Mesendoderm (in vitro differentiated cells): ENCODE results near the gene GSTT4.
"Not testable (repeated sequence)": the region's sequence is repeated elsewhere in the genome, so short reads cannot be mapped to it uniquely, and the experiment has no call there.

ENCODE experiments used
- DNase-seq: peaks from one replicate; pipeline ENCODE4 v3.0.0; 2013
- H2AK5ac ChIP-seq: 2 replicates; pipeline ENCODE4 v1.6.1; 2013; ENCODE audit warnings: low read length, inconsistent platforms
- H2BK120ac ChIP-seq: 2 replicates; pipeline ENCODE4 v1.6.1; 2013; ENCODE audit warnings: low read depth, mild to moderate bottlenecking, low read length, moderate library complexity, mixed read lengths
- H2BK15ac ChIP-seq: replicated peaks from 2 replicates; pipeline ENCODE4 v1.6.1; 2013; ENCODE audit warnings: low read depth, mild to moderate bottlenecking, moderate library complexity
- H2BK5ac ChIP-seq: 2 replicates; pipeline ENCODE4 v1.6.1; 2013; ENCODE audit warnings: low read length, inconsistent platforms
- H3K18ac ChIP-seq: 2 replicates; pipeline ENCODE4 v1.6.1; 2013; ENCODE audit warnings: mild to moderate bottlenecking, low read length, mixed read lengths
- H3K23ac ChIP-seq: one replicate; pipeline ENCODE4 v1.6.1; 2013; ENCODE audit warnings: low read length
- H3K27ac ChIP-seq: 2 replicates; pipeline ENCODE4 v1.5.1; 2013; ENCODE audit warnings: low read depth, mild to moderate bottlenecking, inconsistent platforms, low read length, moderate library complexity
- H3K27me3 ChIP-seq: 2 replicates; pipeline ENCODE4 v1.6.1; 2013; ENCODE audit warnings: low read length, control low read depth, mild to moderate bottlenecking, inconsistent platforms; ENCODE audit not compliant: insufficient read depth, poor library complexity
- H3K36me3 ChIP-seq: 2 replicates; pipeline ENCODE4 v1.6.1; 2013; ENCODE audit warnings: low read length, inconsistent platforms; ENCODE audit not compliant: control insufficient read depth, insufficient read depth
- H3K4ac ChIP-seq: one replicate; pipeline ENCODE4 v1.6.1; 2013; ENCODE audit warnings: low read depth, mild to moderate bottlenecking, low read length, moderate library complexity
- H3K4me1 ChIP-seq: 2 replicates; pipeline ENCODE4 v1.6.1; 2013; ENCODE audit warnings: low read depth, low read length, inconsistent platforms; ENCODE audit not compliant: control insufficient read depth
- H3K4me2 ChIP-seq: 2 replicates; pipeline ENCODE4 v1.6.1; 2013; ENCODE audit warnings: low read length
- H3K4me3 ChIP-seq: 2 replicates; pipeline ENCODE4 v1.5.1; 2013; ENCODE audit warnings: mild to moderate bottlenecking, low read length
- H3K56ac ChIP-seq: one replicate; pipeline ENCODE4 v1.6.1; 2013; ENCODE audit warnings: low read length
- H3K79me1 ChIP-seq: 2 replicates; pipeline ENCODE4 v1.6.1; 2013; ENCODE audit warnings: low read length, inconsistent platforms
- H3K79me2 ChIP-seq: 2 replicates; pipeline ENCODE4 v1.6.1; 2013; ENCODE audit warnings: mild to moderate bottlenecking, low read length; ENCODE audit not compliant: control insufficient read depth, insufficient read depth
- H3K9ac ChIP-seq: 2 replicates; pipeline ENCODE4 v1.6.1; 2013; ENCODE audit warnings: low read length, inconsistent platforms
- H4K5ac ChIP-seq: one replicate; pipeline ENCODE4 v1.6.1; 2013; ENCODE audit warnings: low read length
- H4K8ac ChIP-seq: one replicate; pipeline ENCODE4 v1.6.1; 2013; ENCODE audit warnings: low read depth, mild to moderate bottlenecking, control low read depth, low read length, moderate library complexity
- WGBS: extraction: QIAGEN DNeasy Blood & Tissue Kit; methylation state at CpG from one replicate; pipeline ENCODE4 v1.1.7; 2013; ENCODE audit warnings: low lambda C conversion rate, missing lambda C conversion rate; ENCODE audit not compliant: insufficient coverage; ENCODE audit errors: extremely low coverage; 5-methylcytosine and 5-hydroxymethylcytosine counted together

Gene GSTT4

GRCh38 chr22:24049211-24049610 lies 44.0 kb upstream of the GSTT4 start:
- peaks cover 4% of the 10 kb centered on the region for H3K36me3 ChIP-seq
- no peak overlapping the region for H2BK5ac ChIP-seq
- no peak overlapping the region for H3K4ac ChIP-seq
- no peak overlapping the region for H3K56ac ChIP-seq
- H2BK120ac ChIP-seq = no peak overlapping the region
- H4K8ac ChIP-seq = no peak overlapping the region
- H4K5ac ChIP-seq = no peak overlapping the region
- no peak overlapping the region for H3K27ac ChIP-seq
- no peak overlapping the region for H3K23ac ChIP-seq
- no peak overlapping the region for H3K9ac ChIP-seq
- H2AK5ac ChIP-seq = no peak overlapping the region
- no peaks in the 10 kb centered on the region for H3K4me1 ChIP-seq
- H3K4me2 ChIP-seq = no peak overlapping the region
- H2BK15ac ChIP-seq = no peak overlapping the region
- H3K79me1 ChIP-seq = no peaks in the 10 kb centered on the region
- H3K4me3 ChIP-seq = no peak overlapping the region
- no peaks in the 10 kb centered on the region for H3K79me2 ChIP-seq
- no peaks in the 10 kb centered on the region for H3K27me3 ChIP-seq
- no CpG with 5 or more reads among the region's 5 CpGs for WGBS
- H3K18ac ChIP-seq = no peak overlapping the region
- DNase-seq = no peak

- H3K56ac ChIP-seq = no peak overlapping the region
- peaks cover 6% of the 10 kb centered on the region for H3K36me3 ChIP-seq
Measured at GRCh38 chr22:24046024-24046423, 40.8 kb upstream of the GSTT4 start.

GRCh38 chr22:24043958-24044357 lies 38.7 kb upstream of the GSTT4 start:
- H2AK5ac ChIP-seq = no peak overlapping the region
- no peak overlapping the region for H2BK120ac ChIP-seq
- H3K23ac ChIP-seq = no peak overlapping the region
- no peak overlapping the region for H3K4me3 ChIP-seq
- H4K5ac ChIP-seq = no peak overlapping the region
- H3K79me2 ChIP-seq = no peaks in the 10 kb centered on the region
- H3K4me1 ChIP-seq = no peaks in the 10 kb centered on the region
- peaks cover 3% of the 10 kb centered on the region for H3K36me3 ChIP-seq
- no peak overlapping the region for H3K27ac ChIP-seq
- H3K4ac ChIP-seq = no peak overlapping the region
- H3K9ac ChIP-seq = no peak overlapping the region
- H3K79me1 ChIP-seq = no peaks in the 10 kb centered on the region
- no peaks in the 10 kb centered on the region for H3K27me3 ChIP-seq
- H2BK5ac ChIP-seq = no peak overlapping the region
- no peak overlapping the region for H3K18ac ChIP-seq
- H4K8ac ChIP-seq = no peak overlapping the region
- no CpG with 5 or more reads among the region's 4 CpGs for WGBS
- H3K4me2 ChIP-seq = no peak overlapping the region
- DNase-seq = no peak
- no peak overlapping the region for H3K56ac ChIP-seq
- no peak overlapping the region for H2BK15ac ChIP-seq

More at GRCh38 chr22:24046024-24046423, 40.8 kb upstream of the GSTT4 start:
- H3K23ac ChIP-seq = no peak overlapping the region
- H3K4ac ChIP-seq = no peak overlapping the region
- H3K18ac ChIP-seq = no peak overlapping the region
- no peak overlapping the region for H2BK120ac ChIP-seq
- no peaks in the 10 kb centered on the region for H3K79me2 ChIP-seq
- H3K4me1 ChIP-seq = no peaks in the 10 kb centered on the region
- H3K27ac ChIP-seq = no peak overlapping the region
- no peak overlapping the region for H4K5ac ChIP-seq
- WGBS = no CpG with 5 or more reads among the region's 5 CpGs
- no peak overlapping the region for H2BK5ac ChIP-seq
- no peaks in the 10 kb centered on the region for H3K27me3 ChIP-seq
- no peak overlapping the region for H2BK15ac ChIP-seq
- no peak overlapping the region for H3K4me3 ChIP-seq
- no peak overlapping the region for H3K4me2 ChIP-seq
- no peak overlapping the region for H4K8ac ChIP-seq
- H3K9ac ChIP-seq = no peak overlapping the region
- DNase-seq = no peak
- no peak overlapping the region for H2AK5ac ChIP-seq
- H3K79me1 ChIP-seq = no peaks in the 10 kb centered on the region

GRCh38 chr22:24043465-24043864 lies 38.2 kb upstream of the GSTT4 start:
- not testable (repeated sequence) for H3K4me3 ChIP-seq, H2BK5ac ChIP-seq, H3K23ac ChIP-seq, H3K18ac ChIP-seq, H2BK15ac ChIP-seq, DNase-seq, H3K79me2 ChIP-seq, H4K5ac ChIP-seq, H3K9ac ChIP-seq, H3K56ac ChIP-seq, H2AK5ac ChIP-seq, H3K36me3 ChIP-seq, H3K4me2 ChIP-seq, H4K8ac ChIP-seq, H3K79me1 ChIP-seq, H3K4ac ChIP-seq, H2BK120ac ChIP-seq, H3K27me3 ChIP-seq, H3K4me1 ChIP-seq, H3K27ac ChIP-seq
- WGBS = no CpG with 5 or more reads among the region's 5 CpGs

GRCh38 chr22:24040946-24041345 lies 35.7 kb upstream of the GSTT4 start:
- Histone ChIP-seq H2BK15ac (no peak overlapping the region), H3K4me2 (no peak overlapping the region), H2AK5ac (no peak overlapping the region)

GRCh38 chr22:24039046-24039445 lies 33.8 kb upstream of the GSTT4 start:
- peaks cover 4% of the 10 kb centered on the region for H3K36me3 ChIP-seq
- WGBS = no CpG with 5 or more reads among the region's 6 CpGs
- no peak for DNase-seq

More at GRCh38 chr22:24040946-24041345, 35.7 kb upstream of the GSTT4 start:
- Histone ChIP-seq H3K79me2 (no peaks in the 10 kb centered on the region), H3K23ac (no peak overlapping the region), H3K18ac (no peak overlapping the region), H3K56ac (no peak overlapping the region), H2BK5ac (no peak overlapping the region), H4K5ac (no peak overlapping the region), H3K4me3 (no peak overlapping the region), H3K4me1 (no peaks in the 10 kb centered on the region), H2BK120ac (no peak overlapping the region), H3K9ac (no peak overlapping the region), H3K27ac (no peak overlapping the region), H3K79me1 (peaks cover 1% of the 10 kb centered on the region), H3K4ac (no peak overlapping the region), H4K8ac (no peak overlapping the region), H3K27me3 (no peaks in the 10 kb centered on the region), H3K36me3 (peaks cover 4% of the 10 kb centered on the region)
- DNase-seq = no peak
- no CpG with 5 or more reads among the region's 4 CpGs for WGBS

More at GRCh38 chr22:24039046-24039445, 33.8 kb upstream of the GSTT4 start:
- Histone ChIP-seq H3K27me3 (no peaks in the 10 kb centered on the region), H3K4me2 (no peak overlapping the region), H3K18ac (no peak overlapping the region), H3K79me1 (peaks cover 9% of the 10 kb centered on the region), H3K4me1 (peaks cover 4% of the 10 kb centered on the region), H2BK5ac (no peak overlapping the region), H2BK15ac (no peak overlapping the region), H3K56ac (no peak overlapping the region), H2BK120ac (no peak overlapping the region), H3K9ac (no peak overlapping the region), H3K79me2 (peaks cover 2% of the 10 kb centered on the region), H3K4me3 (no peak overlapping the region), H4K8ac (no peak overlapping the region), H4K5ac (no peak overlapping the region), H3K27ac (no peak overlapping the region), H3K23ac (no peak overlapping the region), H3K4ac (no peak overlapping the region), H2AK5ac (no peak overlapping the region)
